ENCODE results near the gene TRABD.

DNA sequence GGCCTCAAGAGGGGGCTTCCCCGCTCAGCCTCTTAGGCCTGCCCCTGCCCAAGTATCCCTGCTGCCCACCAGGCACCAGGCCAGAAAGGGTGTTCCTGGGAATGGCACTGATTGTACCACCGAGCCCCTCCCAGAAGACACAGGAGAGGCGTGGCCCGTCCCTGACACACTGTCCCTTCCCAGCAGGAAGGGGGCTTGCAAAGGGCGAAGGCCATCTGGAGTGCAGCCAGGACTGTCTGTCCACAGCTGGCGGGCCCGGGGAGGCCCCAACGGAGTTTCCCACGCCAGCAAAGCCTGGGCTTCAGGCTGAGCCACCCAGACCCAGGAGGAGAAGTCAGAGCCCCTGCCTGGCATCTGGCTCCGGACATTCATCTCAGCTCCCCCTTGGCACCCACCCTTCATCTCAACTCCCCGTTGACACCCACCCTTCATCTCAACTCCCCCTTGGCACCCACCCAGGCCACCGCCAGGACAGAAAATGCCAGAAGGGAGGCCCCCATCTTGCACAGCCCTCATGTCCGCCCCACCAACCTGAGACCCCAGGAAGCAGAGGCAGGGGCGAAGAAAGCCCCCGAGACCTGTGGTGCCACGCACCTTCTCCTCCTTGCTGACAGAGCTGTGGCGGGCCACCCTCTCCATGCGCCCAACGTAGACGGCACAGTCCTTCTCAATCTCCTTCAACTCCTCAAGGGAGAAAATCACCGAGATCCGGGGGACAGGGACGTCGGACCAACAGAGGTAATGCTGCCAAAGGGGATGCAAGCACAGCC, 39.7 kb downstream of the TRABD start:
- TF ChIP-seq EZH2 (IDR thresholded peaks at IDR 0.05; ENCODE audit: borderline replicate concordance, low read length) = no peak
- TF ChIP-seq, protein P1, sequence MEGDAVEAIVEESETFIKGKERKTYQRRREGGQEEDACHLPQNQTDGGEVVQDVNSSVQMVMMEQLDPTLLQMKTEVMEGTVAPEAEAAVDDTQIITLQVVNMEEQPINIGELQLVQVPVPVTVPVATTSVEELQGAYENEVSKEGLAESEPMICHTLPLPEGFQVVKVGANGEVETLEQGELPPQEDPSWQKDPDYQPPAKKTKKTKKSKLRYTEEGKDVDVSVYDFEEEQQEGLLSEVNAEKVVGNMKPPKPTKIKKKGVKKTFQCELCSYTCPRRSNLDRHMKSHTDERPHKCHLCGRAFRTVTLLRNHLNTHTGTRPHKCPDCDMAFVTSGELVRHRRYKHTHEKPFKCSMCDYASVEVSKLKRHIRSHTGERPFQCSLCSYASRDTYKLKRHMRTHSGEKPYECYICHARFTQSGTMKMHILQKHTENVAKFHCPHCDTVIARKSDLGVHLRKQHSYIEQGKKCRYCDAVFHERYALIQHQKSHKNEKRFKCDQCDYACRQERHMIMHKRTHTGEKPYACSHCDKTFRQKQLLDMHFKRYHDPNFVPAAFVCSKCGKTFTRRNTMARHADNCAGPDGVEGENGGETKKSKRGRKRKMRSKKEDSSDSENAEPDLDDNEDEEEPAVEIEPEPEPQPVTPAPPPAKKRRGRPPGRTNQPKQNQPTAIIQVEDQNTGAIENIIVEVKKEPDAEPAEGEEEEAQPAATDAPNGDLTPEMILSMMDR (IDR thresholded peaks at IDR 0.05; ENCODE audit: low read length) = no peak
